Activated naive CD4-positive, alpha-beta T cell treated with anti-CD3 and anti-CD28 coated beads, Interleukin-2, amount 50 U/mL, for 24 hours (primary cell): ENCODE results near the gene STIM1.

Experiments
- H3K27ac Mint-ChIP-seq: one replicate; pipeline ENCODE4 v1.8.0; 2021; ENCODE audit warnings: mild to moderate bottlenecking, mixed read lengths
- H3K27me3 Mint-ChIP-seq: one replicate; pipeline ENCODE4 v1.8.0; 2021; ENCODE audit warnings: mixed read lengths
- H3K36me3 Mint-ChIP-seq: one replicate; pipeline ENCODE4 v1.8.0; 2021; ENCODE audit warnings: mixed read lengths
- H3K4me1 Mint-ChIP-seq: one replicate; pipeline ENCODE4 v1.8.0; 2021; ENCODE audit warnings: mixed read lengths
- H3K4me3 Mint-ChIP-seq: one replicate; pipeline ENCODE4 v1.8.0; 2021; ENCODE audit warnings: mild to moderate bottlenecking, mixed read lengths
- H3K9me3 Mint-ChIP-seq: one replicate; pipeline ENCODE4 v1.8.0; 2021; ENCODE audit warnings: mixed read lengths

The STIM1 gene

GRCh38 chr11:3824714-3825472 is 30.6 kb upstream of the STIM1 start:
- peak overlapping the region; percentile 76 for H3K27ac Mint-ChIP-seq
- H3K9me3 Mint-ChIP-seq, result no peaks in the 10 kb centered on the region
- H3K27me3 Mint-ChIP-seq, result no peaks in the 10 kb centered on the region
- no peak overlapping the region for H3K4me3 Mint-ChIP-seq
- H3K4me1 Mint-ChIP-seq, result peaks cover 46% of the 10 kb centered on the region
- H3K36me3 Mint-ChIP-seq, result peaks cover 6% of the 10 kb centered on the region

- Mint-ChIP-seq H3K36me3 (peaks cover 6% of the 10 kb centered on the region), H3K27me3 (no peaks in the 10 kb centered on the region), H3K4me1 (peaks cover 53% of the 10 kb centered on the region), H3K27ac (peak overlapping the region; percentile 55), H3K4me3 (no peak overlapping the region), H3K9me3 (no peaks in the 10 kb centered on the region)
Measured at GRCh38 chr11:3825473-3826154, 29.9 kb upstream of the STIM1 start.

- Mint-ChIP-seq H3K4me1 (peaks cover 64% of the 10 kb centered on the region), H3K36me3 (peaks cover 13% of the 10 kb centered on the region), H3K27ac (peak overlapping the region; percentile 77), H3K27me3 (no peaks in the 10 kb centered on the region), H3K4me3 (no peak overlapping the region), H3K9me3 (no peaks in the 10 kb centered on the region)
Measured at GRCh38 chr11:3826721-3827120, 28.7 kb upstream of the STIM1 start.

- peaks cover 73% of the 10 kb centered on the region for H3K4me1 Mint-ChIP-seq
- H3K36me3 Mint-ChIP-seq, result peaks cover 13% of the 10 kb centered on the region
- H3K27me3 Mint-ChIP-seq, result no peaks in the 10 kb centered on the region
- no peaks in the 10 kb centered on the region for H3K9me3 Mint-ChIP-seq
- peak overlapping the region; percentile 4 for H3K27ac Mint-ChIP-seq
- H3K4me3 Mint-ChIP-seq, result no peak overlapping the region
Measured at GRCh38 chr11:3827434-3828186, 27.9 kb upstream of the STIM1 start.

- no peaks in the 10 kb centered on the region for H3K27me3 Mint-ChIP-seq
- peaks cover 21% of the 10 kb centered on the region for H3K36me3 Mint-ChIP-seq
- no peaks in the 10 kb centered on the region for H3K9me3 Mint-ChIP-seq
- peaks cover 82% of the 10 kb centered on the region for H3K4me1 Mint-ChIP-seq
- H3K27ac Mint-ChIP-seq, result peak overlapping the region; percentile 92
- no peak overlapping the region for H3K4me3 Mint-ChIP-seq
Measured at GRCh38 chr11:3830088-3830487, 25.4 kb upstream of the STIM1 start.

GRCh38 chr11:3830730-3831129 is 24.7 kb upstream of the STIM1 start:
- Mint-ChIP-seq H3K4me1 (peaks cover 82% of the 10 kb centered on the region), H3K9me3 (no peaks in the 10 kb centered on the region), H3K27ac (peak overlapping the region; percentile 92), H3K36me3 (peaks cover 27% of the 10 kb centered on the region), H3K4me3 (peak overlapping the region; percentile 30), H3K27me3 (no peaks in the 10 kb centered on the region)

- Mint-ChIP-seq H3K9me3 (no peaks in the 10 kb centered on the region), H3K27ac (peak overlapping the region; percentile 92), H3K27me3 (no peaks in the 10 kb centered on the region), H3K4me3 (peak overlapping the region; percentile 73), H3K36me3 (peaks cover 25% of the 10 kb centered on the region), H3K4me1 (peaks cover 81% of the 10 kb centered on the region)
Measured at GRCh38 chr11:3831378-3832239, 23.9 kb upstream of the STIM1 start.

- no peaks in the 10 kb centered on the region for H3K9me3 Mint-ChIP-seq
- H3K36me3 Mint-ChIP-seq, result peaks cover 24% of the 10 kb centered on the region
- peak overlapping the region; percentile 96 for H3K27ac Mint-ChIP-seq
- no peaks in the 10 kb centered on the region for H3K27me3 Mint-ChIP-seq
- peaks cover 78% of the 10 kb centered on the region for H3K4me1 Mint-ChIP-seq
- peak overlapping the region; percentile 91 for H3K4me3 Mint-ChIP-seq
Measured at GRCh38 chr11:3832816-3833215, 22.6 kb upstream of the STIM1 start.

GRCh38 chr11:3833449-3833848 is 22.0 kb upstream of the STIM1 start:
- Mint-ChIP-seq H3K4me3 (peak overlapping the region; percentile 91), H3K27me3 (no peaks in the 10 kb centered on the region), H3K9me3 (no peaks in the 10 kb centered on the region), H3K4me1 (peaks cover 80% of the 10 kb centered on the region), H3K27ac (peak overlapping the region; percentile 96), H3K36me3 (peaks cover 28% of the 10 kb centered on the region)

GRCh38 chr11:3834349-3834663 is 21.2 kb upstream of the STIM1 start:
- Mint-ChIP-seq H3K27ac (peak overlapping the region; percentile 96), H3K4me1 (peaks cover 82% of the 10 kb centered on the region), H3K9me3 (no peaks in the 10 kb centered on the region), H3K36me3 (peaks cover 30% of the 10 kb centered on the region), H3K27me3 (no peaks in the 10 kb centered on the region), H3K4me3 (peak overlapping the region; percentile 91)

- Mint-ChIP-seq H3K36me3 (peaks cover 33% of the 10 kb centered on the region), H3K27ac (peak overlapping the region; percentile 96), H3K4me3 (peak overlapping the region; percentile 91), H3K9me3 (no peaks in the 10 kb centered on the region), H3K4me1 (peaks cover 82% of the 10 kb centered on the region), H3K27me3 (no peaks in the 10 kb centered on the region)
Measured at GRCh38 chr11:3834664-3835461, 20.6 kb upstream of the STIM1 start.

GRCh38 chr11:3835751-3836150 is 19.7 kb upstream of the STIM1 start:
- peaks cover 33% of the 10 kb centered on the region for H3K36me3 Mint-ChIP-seq
- H3K9me3 Mint-ChIP-seq, result no peaks in the 10 kb centered on the region
- H3K4me3 Mint-ChIP-seq, result peak overlapping the region; percentile 91
- no peaks in the 10 kb centered on the region for H3K27me3 Mint-ChIP-seq
- peaks cover 74% of the 10 kb centered on the region for H3K4me1 Mint-ChIP-seq
- peak overlapping the region; percentile 96 for H3K27ac Mint-ChIP-seq

GRCh38 chr11:3836903-3837302 is 18.6 kb upstream of the STIM1 start:
- peak overlapping the region; percentile 91 for H3K4me3 Mint-ChIP-seq
- H3K27ac Mint-ChIP-seq, result peak overlapping the region; percentile 95
- H3K9me3 Mint-ChIP-seq, result no peaks in the 10 kb centered on the region
- H3K4me1 Mint-ChIP-seq, result peaks cover 65% of the 10 kb centered on the region
- no peaks in the 10 kb centered on the region for H3K27me3 Mint-ChIP-seq
- peaks cover 26% of the 10 kb centered on the region for H3K36me3 Mint-ChIP-seq

- H3K27me3 Mint-ChIP-seq, result no peaks in the 10 kb centered on the region
- peak overlapping the region; percentile 91 for H3K4me3 Mint-ChIP-seq
- peaks cover 26% of the 10 kb centered on the region for H3K36me3 Mint-ChIP-seq
- H3K4me1 Mint-ChIP-seq, result peaks cover 62% of the 10 kb centered on the region
- H3K9me3 Mint-ChIP-seq, result no peaks in the 10 kb centered on the region
- H3K27ac Mint-ChIP-seq, result peak overlapping the region; percentile 95
Measured at GRCh38 chr11:3837793-3838192, 17.7 kb upstream of the STIM1 start.
